Measurements from ENCODE around the gene RNPEPL1. TPM values are rescaled to one million over a fixed set of nuclear protein-coding genes. Genes with fewer than 3 reads are reported as not detected.

RNPEPL1 gene
- total RNA-seq, 1 experiment from 2014 or later, result 101 TPM

DNA sequence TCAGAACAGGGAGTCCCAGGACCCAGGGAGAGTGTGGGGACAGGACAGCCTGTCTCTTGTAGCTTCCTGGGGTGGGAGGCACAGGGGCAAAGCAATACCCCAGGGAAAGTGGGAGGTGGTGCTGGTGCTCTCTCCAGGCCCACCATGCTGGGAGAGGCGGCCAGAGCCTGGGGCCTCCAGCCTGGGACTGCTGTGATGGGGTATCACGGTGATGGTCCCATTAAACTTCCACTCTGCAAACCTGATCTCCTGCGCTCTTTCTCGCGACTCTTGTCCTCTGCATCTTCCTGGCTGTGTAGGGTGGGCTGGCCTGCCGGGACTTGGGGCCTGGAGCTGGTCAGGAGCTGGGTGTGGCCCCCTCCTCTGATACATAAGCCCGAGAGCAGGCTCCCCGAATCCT is 10.2 kb downstream of the RNPEPL1 start:
- BruUV-seq (replicated peaks), result no TSS peak
- intact Hi-C loops (cut with micrococcal nuclease; ENCODE audit: unreplicated experiment), result no loop called here
- Histone ChIP-seq H2AFZ (no peak overlapping the region), H3K27me3 (ENCODE audit: insufficient read depth, low read depth) (no peaks in the 10 kb centered on the region), H3K36me3 (ENCODE audit: low read depth) (peaks cover 9% of the 10 kb centered on the region), H3K79me2 (ENCODE audit: low read depth) (peaks cover 67% of the 10 kb centered on the region), H4K20me1 (ENCODE audit: insufficient read depth) (peaks cover 71% of the 10 kb centered on the region), H3K4me1 (replicated peaks; ENCODE audit: insufficient read depth) (peaks cover 51% of the 10 kb centered on the region), H3K27ac (peak overlapping the region; percentile 98), H3F3A (ENCODE audit: insufficient read depth, low read depth) (peaks cover 51% of the 10 kb centered on the region), H3K9me2 (ENCODE audit: insufficient read depth) (no peaks in the 10 kb centered on the region), H3K4me2 (peak overlapping the region; percentile 83), H3K4me3 (peak overlapping the region; percentile 46; the same call in 1 of the 2 replicates), H3K9me3 (ENCODE audit: insufficient read depth, low read depth) (no peaks in the 10 kb centered on the region)
- CTCF ChIA-PET, result no interaction called here
- TF ChIP-seq EZH2 (IDR thresholded peaks at IDR 0.05; ENCODE audit: low read depth), result no peak
- TF ChIP-seq, protein P1, sequence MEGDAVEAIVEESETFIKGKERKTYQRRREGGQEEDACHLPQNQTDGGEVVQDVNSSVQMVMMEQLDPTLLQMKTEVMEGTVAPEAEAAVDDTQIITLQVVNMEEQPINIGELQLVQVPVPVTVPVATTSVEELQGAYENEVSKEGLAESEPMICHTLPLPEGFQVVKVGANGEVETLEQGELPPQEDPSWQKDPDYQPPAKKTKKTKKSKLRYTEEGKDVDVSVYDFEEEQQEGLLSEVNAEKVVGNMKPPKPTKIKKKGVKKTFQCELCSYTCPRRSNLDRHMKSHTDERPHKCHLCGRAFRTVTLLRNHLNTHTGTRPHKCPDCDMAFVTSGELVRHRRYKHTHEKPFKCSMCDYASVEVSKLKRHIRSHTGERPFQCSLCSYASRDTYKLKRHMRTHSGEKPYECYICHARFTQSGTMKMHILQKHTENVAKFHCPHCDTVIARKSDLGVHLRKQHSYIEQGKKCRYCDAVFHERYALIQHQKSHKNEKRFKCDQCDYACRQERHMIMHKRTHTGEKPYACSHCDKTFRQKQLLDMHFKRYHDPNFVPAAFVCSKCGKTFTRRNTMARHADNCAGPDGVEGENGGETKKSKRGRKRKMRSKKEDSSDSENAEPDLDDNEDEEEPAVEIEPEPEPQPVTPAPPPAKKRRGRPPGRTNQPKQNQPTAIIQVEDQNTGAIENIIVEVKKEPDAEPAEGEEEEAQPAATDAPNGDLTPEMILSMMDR (conservative IDR thresholded peaks at IDR 0.05), result no peak
- DNase-seq, result no peak
- POLR2A ChIA-PET (ENCODE audit: unreplicated experiment), result interaction anchor here (0.5 to 0.7 kb wide), 2 partner anchors 9 to 13 kb away, joined by 3 to 7 read pairs; no protein-coding TSS in a partner anchor

DNA sequence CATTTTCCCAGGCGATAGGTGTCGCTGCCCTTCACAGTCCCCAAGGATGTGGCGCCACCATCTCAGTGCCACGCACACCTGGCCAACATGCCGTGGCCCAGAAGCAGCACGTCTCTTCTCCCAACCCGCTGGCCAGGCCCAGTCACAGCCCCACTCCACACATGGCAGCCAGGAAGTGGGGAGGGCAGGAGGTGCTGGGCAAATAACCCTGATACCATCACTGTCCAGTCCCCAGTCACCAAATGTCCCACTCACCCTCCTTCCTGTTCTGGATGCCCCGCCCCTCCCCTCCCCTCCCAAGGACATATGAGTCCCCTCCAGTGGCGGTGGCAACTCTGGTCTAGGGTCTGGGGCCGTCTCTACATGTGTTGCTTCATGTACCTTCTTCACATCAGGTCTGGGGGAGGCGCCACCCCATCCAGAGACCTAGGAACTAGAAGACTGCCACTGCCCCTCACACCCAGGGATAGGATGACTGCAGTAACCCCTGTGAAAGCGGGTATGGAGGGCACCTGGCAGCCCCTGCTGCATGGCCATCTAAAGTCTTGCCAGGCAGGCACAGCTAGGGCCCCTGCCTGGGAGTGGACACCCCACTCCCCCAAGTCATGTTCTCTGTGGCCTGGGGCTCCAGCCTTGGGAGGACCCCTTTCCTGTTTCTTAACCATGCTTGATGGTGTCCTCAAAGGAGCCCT is 10.9 kb downstream of the RNPEPL1 start:
- Histone ChIP-seq H3K27me3 (ENCODE audit: insufficient read depth, low read depth) (no peaks in the 10 kb centered on the region), H4K20me1 (ENCODE audit: insufficient read depth) (peaks cover 63% of the 10 kb centered on the region), H3K4me2 (peak overlapping the region; percentile 83), H3K9me2 (ENCODE audit: insufficient read depth) (no peaks in the 10 kb centered on the region), H3F3A (ENCODE audit: insufficient read depth, low read depth) (peaks cover 51% of the 10 kb centered on the region), H3K79me2 (ENCODE audit: low read depth) (peaks cover 74% of the 10 kb centered on the region), H3K27ac (peak overlapping the region; percentile 98), H2AFZ (no peak overlapping the region), H3K4me1 (replicated peaks; ENCODE audit: insufficient read depth) (peaks cover 52% of the 10 kb centered on the region), H3K36me3 (ENCODE audit: low read depth) (peaks cover 9% of the 10 kb centered on the region), H3K9me3 (ENCODE audit: insufficient read depth, low read depth) (no peaks in the 10 kb centered on the region), H3K4me3 (peak overlapping the region; percentile 46; the same call in 1 of the 2 replicates)
- no peak for TF ChIP-seq EZH2 (IDR thresholded peaks at IDR 0.05; ENCODE audit: low read depth)
- TF ChIP-seq, protein P1 (conservative IDR thresholded peaks at IDR 0.05), result no peak
- intact Hi-C loops (cut with micrococcal nuclease; ENCODE audit: unreplicated experiment), result loop anchor here (1.0 kb wide), 2 partner anchors 13 to 18 kb away; no protein-coding TSS in a partner anchor
- DNase-seq, result no peak
- no TSS peak for BruUV-seq (replicated peaks)
- ChIA-PET CTCF (interaction anchor here (0.6 to 2.0 kb wide), 5 partner anchors 11 to 122 kb away, joined by 3 to 34 read pairs (median 4); no protein-coding TSS in a partner anchor), POLR2A (ENCODE audit: unreplicated experiment) (interaction anchor here (0.7 to 1.4 kb wide), 3 partner anchors 13 to 18 kb away, joined by 7 to 24 read pairs (median 8); no protein-coding TSS in a partner anchor)

DNA sequence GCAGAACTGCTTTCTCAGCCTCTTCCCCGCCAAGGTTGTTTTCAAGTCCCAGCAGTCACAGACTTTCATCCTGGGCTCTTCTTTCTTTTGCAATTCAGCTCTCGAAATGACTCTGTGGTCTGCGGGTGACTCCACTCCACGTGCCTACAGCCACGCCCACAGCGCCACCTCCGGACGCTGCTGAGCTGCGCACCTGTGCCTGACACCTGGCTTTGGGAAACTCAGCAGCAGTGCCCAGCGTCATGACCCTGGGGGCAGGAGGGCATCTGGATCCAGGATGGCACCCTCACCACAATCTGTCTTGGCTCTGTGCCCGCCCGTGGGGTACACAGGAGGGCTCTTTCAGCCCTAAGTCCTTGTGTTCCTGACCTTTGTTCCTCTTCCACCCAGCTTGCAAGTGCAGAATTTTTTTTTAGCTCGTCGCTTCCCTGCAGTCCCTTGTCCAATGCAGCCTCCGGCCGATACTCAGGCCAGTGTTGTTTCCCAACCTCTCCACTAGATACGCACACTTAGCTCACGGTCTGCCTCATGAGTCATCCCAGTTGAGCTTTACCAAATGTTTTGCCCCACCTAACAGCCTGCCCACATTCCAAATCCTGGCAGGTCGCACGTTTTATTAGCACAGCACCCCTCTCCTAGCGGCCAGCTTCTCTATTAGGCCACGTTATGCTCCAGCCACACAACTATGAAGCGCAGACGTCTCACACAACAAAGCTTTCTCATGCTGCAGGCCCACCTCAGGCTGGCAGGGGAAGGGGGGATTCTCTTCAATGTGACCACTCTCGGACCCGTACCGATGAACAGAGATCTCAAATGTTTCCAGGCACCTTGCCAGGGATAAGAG is 11.7 kb downstream of the RNPEPL1 start:
- peak overlapping the region; percentile 98 for H3K27ac ChIP-seq
- CTCF ChIA-PET, result interaction anchor here (0.5 to 2.0 kb wide), 9 partner anchors 8 to 346 kb away, joined by 3 to 34 read pairs (median 4); no protein-coding TSS in a partner anchor
- intact Hi-C loops (cut with micrococcal nuclease; ENCODE audit: unreplicated experiment), result loop anchor here (1.0 kb wide), 2 partner anchors 14 to 19 kb away; no protein-coding TSS in a partner anchor

More for the DNA sequence above, 11.7 kb downstream of the RNPEPL1 start:
- Histone ChIP-seq H4K20me1 (ENCODE audit: insufficient read depth) (peaks cover 59% of the 10 kb centered on the region), H2AFZ (no peak overlapping the region), H3K27me3 (ENCODE audit: insufficient read depth, low read depth) (no peaks in the 10 kb centered on the region), H3F3A (ENCODE audit: insufficient read depth, low read depth) (peaks cover 54% of the 10 kb centered on the region), H3K36me3 (ENCODE audit: low read depth) (peaks cover 9% of the 10 kb centered on the region), H3K4me1 (replicated peaks; ENCODE audit: insufficient read depth) (peaks cover 60% of the 10 kb centered on the region), H3K79me2 (ENCODE audit: low read depth) (peaks cover 82% of the 10 kb centered on the region), H3K9me2 (ENCODE audit: insufficient read depth) (no peaks in the 10 kb centered on the region), H3K4me2 (peak overlapping the region; percentile 83), H3K9me3 (ENCODE audit: insufficient read depth, low read depth) (no peaks in the 10 kb centered on the region), H3K4me3 (peak overlapping the region; percentile 46; the same call in 1 of the 2 replicates)
- peak; percentile 97 to 99 for DNase-seq
- no TSS peak for BruUV-seq (replicated peaks)
- no peak for TF ChIP-seq EZH2 (IDR thresholded peaks at IDR 0.05; ENCODE audit: low read depth)
- TF ChIP-seq, protein P1 (conservative IDR thresholded peaks at IDR 0.05), result peak; percentile 97
- POLR2A ChIA-PET (ENCODE audit: unreplicated experiment), result interaction anchor here (0.5 to 1.4 kb wide), 9 partner anchors 14 to 1355 kb away, joined by 3 to 24 read pairs (median 4); no protein-coding TSS in a partner anchor
